Neutrophil (primary cell): ENCODE data around the gene LAMC3.
"Not testable (repeated sequence)": the region's sequence is repeated elsewhere in the genome, so short reads cannot be mapped to it uniquely, and the experiment has no call there.

Experiments used
- H3K27ac ChIP-seq: fragments of 200-600 bp; sonication (generic); 2 replicates; pipeline ENCODE4 v1.5.1; 2016; ENCODE audit warnings: mild to moderate bottlenecking, moderate library complexity
- H3K27me3 ChIP-seq: fragments of 200-600 bp; sonication (generic); 2 replicates; pipeline ENCODE4 v1.6.0; 2016; ENCODE audit warnings: mild to moderate bottlenecking
- H3K36me3 ChIP-seq: fragments of 200-600 bp; sonication (generic); 2 replicates; pipeline ENCODE4 v1.5.1; 2017
- H3K4me1 ChIP-seq, 2 experiments: fragments of 200-600 bp in 1 of 2; sonication (generic) in 1 of 2; 1 replicate in 1 of 2; 2 replicates in 1 of 2; pipeline versions ENCODE4 v1.5.1 to v1.6.1; 2013 to 2016; ENCODE audit warnings: low read depth in 1 of 2, low read length in 1 of 2, mild to moderate bottlenecking in 1 of 2, moderate library complexity in 1 of 2; ENCODE audit not compliant: control insufficient read depth in 1 of 2, insufficient read depth in 1 of 2
- H3K4me3 ChIP-seq, 2 experiments: fragments of 200-600 bp in 1 of 2; sonication (generic) in 1 of 2; 1 replicate in 1 of 2; 2 replicates in 1 of 2; pipeline ENCODE4 v1.5.1; 2013 to 2016; ENCODE audit warnings: low read depth in 1 of 2, low read length in 1 of 2, mild to moderate bottlenecking in 1 of 2, moderate library complexity in 1 of 2
- H3K9me3 ChIP-seq: fragments of 200-600 bp; sonication (generic); 2 replicates; pipeline ENCODE4 v1.5.1; 2016
- CTCF ChIP-seq: fragments of 200-600 bp; sonication (generic); IDR thresholded peaks from 2 replicates; pipeline ENCODE4 v1.5.1; 2016; ENCODE audit warnings: antibody characterized with exemption

LAMC3 gene

GRCh38 chr9:130997925-130998596 lies 10.9 kb upstream of the LAMC3 start:
- Histone ChIP-seq H3K9me3 (no peaks in the 10 kb centered on the region), H3K27me3 (peaks cover 17% of the 10 kb centered on the region), H3K4me3 (no peak overlapping the region), H3K27ac (no peak overlapping the region), H3K36me3 (no peaks in the 10 kb centered on the region), H3K4me1 (no peaks in the 10 kb centered on the region)
- no peak for TF ChIP-seq CTCF

DNA sequence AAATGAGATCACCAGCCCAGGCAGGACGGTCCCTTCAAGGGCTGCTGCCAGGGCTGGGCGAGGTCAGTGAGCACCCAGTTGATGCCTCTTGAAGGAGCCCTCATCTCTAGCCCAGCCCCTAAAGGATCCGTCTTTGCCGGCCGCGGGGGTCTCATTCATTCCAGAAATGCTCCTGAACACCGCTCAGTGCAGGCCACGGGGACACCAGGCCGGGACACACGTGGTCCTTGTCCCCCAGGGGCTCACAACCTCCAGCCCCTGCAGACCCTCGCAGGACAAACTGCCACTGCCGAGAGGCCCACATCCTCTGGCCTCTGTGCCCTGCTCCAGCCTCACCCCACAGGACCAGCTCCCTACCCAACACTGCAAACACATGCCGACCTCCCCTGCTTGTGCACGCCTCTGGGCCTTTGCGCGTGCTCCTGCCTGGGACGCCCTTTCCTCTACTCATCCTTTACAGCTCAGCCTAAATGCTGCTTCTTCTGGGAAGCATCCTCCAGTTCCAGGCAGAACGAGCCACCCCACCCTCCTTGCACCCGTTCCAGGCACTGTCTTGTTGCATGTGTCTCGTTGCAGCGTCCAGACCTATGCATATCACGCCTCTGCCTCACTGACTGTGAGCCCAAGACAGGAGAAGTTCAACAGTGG lies 10.3 kb upstream of the LAMC3 start:
- no peaks in the 10 kb centered on the region for H3K9me3 ChIP-seq
- no peaks in the 10 kb centered on the region for H3K4me1 ChIP-seq
- no peak for TF ChIP-seq CTCF
- no peak overlapping the region for H3K4me3 ChIP-seq
- no peaks in the 10 kb centered on the region for H3K36me3 ChIP-seq
- H3K27me3 ChIP-seq: peaks cover 17% of the 10 kb centered on the region
- H3K27ac ChIP-seq: no peak overlapping the region

DNA sequence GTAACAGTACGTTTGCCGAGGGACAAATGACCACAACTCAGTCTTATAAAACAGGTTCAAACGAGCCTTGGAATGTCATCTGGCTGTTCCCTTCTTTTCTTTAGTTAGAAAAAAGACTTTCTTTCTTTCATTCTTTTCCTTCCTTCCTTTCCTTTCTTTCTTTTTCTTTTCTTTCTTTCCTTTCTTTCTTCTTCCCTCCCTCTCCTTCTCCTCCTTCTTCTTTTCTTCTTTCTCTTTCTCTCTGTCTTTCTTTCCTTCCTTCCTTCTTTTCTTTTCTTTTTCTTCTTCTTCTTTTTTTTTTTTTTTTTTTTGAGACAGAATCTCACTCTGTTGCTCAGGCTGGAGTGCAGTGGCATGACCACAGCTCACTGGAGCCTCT lies 9.7 kb upstream of the LAMC3 start:
- H3K4me3 ChIP-seq: no peak overlapping the region
- no peaks in the 10 kb centered on the region for H3K9me3 ChIP-seq
- no peaks in the 10 kb centered on the region for H3K4me1 ChIP-seq
- no peaks in the 10 kb centered on the region for H3K36me3 ChIP-seq
- H3K27ac ChIP-seq: no peak overlapping the region
- TF ChIP-seq CTCF: no peak
- peaks cover 17% of the 10 kb centered on the region for H3K27me3 ChIP-seq

DNA sequence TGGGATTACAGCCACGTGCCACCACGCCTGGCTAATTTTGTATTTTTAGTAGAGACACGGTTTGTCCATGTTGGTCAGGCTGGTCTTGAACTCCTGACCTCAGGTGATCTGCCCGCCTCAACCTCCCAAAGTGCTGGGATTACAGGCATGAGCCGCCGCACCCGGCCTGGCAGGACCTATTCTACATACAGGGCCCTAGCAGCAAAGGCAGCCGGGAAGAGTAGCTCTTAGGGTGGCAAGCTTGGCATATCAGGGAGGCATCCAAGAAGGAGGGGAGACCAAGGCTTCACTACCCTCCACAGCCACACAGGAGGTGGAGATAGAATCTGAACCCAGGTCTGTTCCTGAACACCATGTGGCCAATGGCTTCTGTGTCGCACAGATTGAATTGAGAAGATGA lies 8.4 kb upstream of the LAMC3 start:
- not testable (repeated sequence) for H3K27ac ChIP-seq, H3K36me3 ChIP-seq, H3K4me3 ChIP-seq, H3K4me1 ChIP-seq, H3K9me3 ChIP-seq
- peaks cover 17% of the 10 kb centered on the region for H3K27me3 ChIP-seq

- Histone ChIP-seq H3K27me3 (peaks cover 17% of the 10 kb centered on the region), H3K27ac (no peak overlapping the region), H3K9me3 (no peaks in the 10 kb centered on the region), H3K36me3 (no peaks in the 10 kb centered on the region), H3K4me1 (no peaks in the 10 kb centered on the region), H3K4me3 (no peak overlapping the region)
- no peak for TF ChIP-seq CTCF
These were observed 8.0 kb upstream of the LAMC3 start for GRCh38 chr9:131001021-131001420.

- H3K27me3 ChIP-seq: peaks cover 25% of the 10 kb centered on the region
- no peaks in the 10 kb centered on the region for H3K36me3 ChIP-seq
- no peaks in the 10 kb centered on the region for H3K9me3 ChIP-seq
- H3K4me3 ChIP-seq: no peak overlapping the region
- no peak overlapping the region for H3K27ac ChIP-seq
- no peak for TF ChIP-seq CTCF
- no peaks in the 10 kb centered on the region for H3K4me1 ChIP-seq
These were observed 7.0 kb upstream of the LAMC3 start for GRCh38 chr9:131001990-131002389.
